HCT116 (cell line): ENCODE data around the gene GNB4. TPM values are rescaled to one million over a fixed set of nuclear protein-coding genes. Genes with fewer than 3 reads are reported as not detected.
A peak's percentile ranks its signal among the peaks of the same experiment; 100 is the strongest.

Source experiments
- ATAC-seq: fragments of 200-7000 bp; cut with Tn5 transposase; 2 replicates; pipeline ENCODE4 v1.9.1; 2020; ENCODE audit warnings: mild to moderate bottlenecking, moderate library complexity
- BruUV-seq: library from RNA; stranded (reverse); fragments of 400-500 nt; replicated peaks from 2 replicates; lab custom pipeline; 2021; lab: Mats Ljungman, UMichigan
- CTCF ChIA-PET: fragments of 300-600 bp; sonication (Branson Sonifier 250); formaldehyde crosslinking; loops from one replicate; lab custom pipeline; 2021; ENCODE audit warnings: antibody characterized with exemption; lab: Charles Lee
- POLR2A ChIA-PET: fragments of 300-600, 350-600 bp; sonication (Branson Sonifier 250); formaldehyde crosslinking; loops from one replicate; lab custom pipeline; 2021; ENCODE audit warnings: antibody characterized with exemption; lab: Charles Lee
- RAD21 ChIA-PET, 2 experiments: fragments of 300-600 bp; sonication (Branson Sonifier 250); formaldehyde crosslinking; loops; one replicate each; lab custom pipeline; 2023; ENCODE audit warnings: low total read pairs in 2 of 2; ENCODE audit not compliant: uncharacterized antibody in 2 of 2, unreplicated experiment in 2 of 2, low non-redundant PET in 1 of 2; lab: Charles Lee
- DNase-seq: peaks from one replicate; pipeline ENCODE4 v3.0.0-alpha.2; 2010; ENCODE audit warnings: low read depth, low spot score
- H2AFZ ChIP-seq: fragments of 200-600 bp; shearing (Covaris generic), sonication (generic); 2 replicates; pipeline ENCODE4 v1.6.1; 2017; ENCODE audit warnings: low read depth, mixed run types, mixed read lengths, antibody characterized with exemption, low read length; ENCODE audit not compliant: poor library complexity, severe bottlenecking
- H3K27ac ChIP-seq: 2 replicates; pipeline ENCODE4 v1.5.1; 2012; ENCODE audit warnings: low read depth, low read length
- H3K27me3 ChIP-seq: fragments of 200-600 bp; sonication (generic); 2 replicates; pipeline ENCODE4 v1.6.1; 2016; ENCODE audit warnings: mixed run types, low read length, mixed read lengths; ENCODE audit not compliant: insufficient read depth
- H3K36me3 ChIP-seq, 2 experiments: fragments of 200-500 bp in 1 of 2; fragments of 200-600 bp in 1 of 2; sonication (Bioruptor generic) in 1 of 2; sonication (generic) in 1 of 2; 2 replicates each; pipeline versions ENCODE4 v1.5.1 to v1.6.1; 2014 to 2016; ENCODE audit warnings: low read length in 2 of 2, inconsistent platforms in 1 of 2, mixed read lengths in 1 of 2, mixed run types in 1 of 2; ENCODE audit not compliant: insufficient read depth in 2 of 2, control insufficient read depth in 1 of 2
- H3K4me1 ChIP-seq, 2 experiments: fragments of 200-600 bp in 1 of 2; sonication (generic) in 1 of 2; 2 replicates each; pipeline versions ENCODE4 v1.5.1 to v1.6.1; 2012 to 2017; ENCODE audit warnings: low read length in 2 of 2, inconsistent platforms in 1 of 2, mild to moderate bottlenecking in 1 of 2, mixed read lengths in 1 of 2, mixed run types in 1 of 2, moderate library complexity in 1 of 2; ENCODE audit not compliant: insufficient read depth in 2 of 2, control insufficient read depth in 1 of 2
- H3K4me2 ChIP-seq: fragments of 200-600 bp; sonication (generic); 2 replicates; pipeline ENCODE4 v1.6.1; 2017; ENCODE audit warnings: mixed run types, low read length, mixed read lengths
- H3K4me3 ChIP-seq, 2 experiments: fragments of 200-600 bp in 1 of 2; sonication (generic) in 1 of 2; replicated peaks in 1 of 2; 2 replicates each; pipeline ENCODE4 v1.5.1; 2011 to 2016; ENCODE audit warnings: low read length in 2 of 2, control low read depth in 1 of 2, low read depth in 1 of 2, mild to moderate bottlenecking in 1 of 2, mixed read lengths in 1 of 2, mixed run types in 1 of 2
- H3K79me2 ChIP-seq: fragments of 200-600 bp; sonication (generic); 2 replicates; pipeline ENCODE4 v1.6.1; 2017; ENCODE audit warnings: mild to moderate bottlenecking, mixed run types, low read length, moderate library complexity, mixed read lengths; ENCODE audit not compliant: insufficient read depth
- H3K9ac ChIP-seq: fragments of 200-600 bp; sonication (generic); 2 replicates; pipeline ENCODE4 v1.6.1; 2016; ENCODE audit warnings: low read length, mixed read lengths
- H3K9me2 ChIP-seq: fragments of 200-600 bp; sonication (generic), shearing (Covaris generic); 2 replicates; pipeline ENCODE4 v1.6.1; 2017; ENCODE audit warnings: mixed run types, mild to moderate bottlenecking, moderate library complexity; ENCODE audit not compliant: insufficient read depth
- H3K9me3 ChIP-seq, 2 experiments: fragments of 200-500 bp in 1 of 2; fragments of 200-600 bp in 1 of 2; sonication (Bioruptor generic) in 1 of 2; sonication (generic) in 1 of 2; 2 replicates each; pipeline ENCODE4 v1.6.1; 2014 to 2017; ENCODE audit warnings: low read length in 2 of 2, mixed read lengths in 2 of 2, inconsistent platforms in 1 of 2, low read depth in 1 of 2, mild to moderate bottlenecking in 1 of 2, mixed run types in 1 of 2, moderate library complexity in 1 of 2; ENCODE audit not compliant: control insufficient read depth in 1 of 2, insufficient read depth in 1 of 2
- H4K20me1 ChIP-seq: fragments of 200-600 bp; sonication (generic), shearing (Covaris generic); 2 replicates; pipeline ENCODE4 v1.6.1; 2017; ENCODE audit warnings: mixed run types, mild to moderate bottlenecking, moderate library complexity; ENCODE audit not compliant: insufficient read depth
- ATF3 ChIP-seq: IDR thresholded peaks from 2 replicates; pipeline ENCODE4 v1.6.1; 2012
- CBX3 ChIP-seq: IDR thresholded peaks from 2 replicates; pipeline ENCODE4 v1.6.1; 2012; ENCODE audit warnings: low read depth
- EGR1 ChIP-seq: IDR thresholded peaks from 2 replicates; pipeline ENCODE4 v1.6.1; 2012; ENCODE audit warnings: low read depth
- ELF1 ChIP-seq: IDR thresholded peaks from 2 replicates; pipeline ENCODE4 v1.6.1; 2012; ENCODE audit warnings: low read depth, borderline replicate concordance
- EZH2 ChIP-seq: fragments of 200-600 bp; sonication (generic); IDR thresholded peaks from 2 replicates; pipeline ENCODE4 v1.6.1; 2017; ENCODE audit warnings: antibody characterized with exemption, mixed run types
- JUND ChIP-seq: IDR thresholded peaks from 2 replicates; pipeline ENCODE4 v1.6.1; 2012
- POLR2A ChIP-seq: IDR thresholded peaks from 2 replicates; pipeline ENCODE4 v1.7.0; 2011; ENCODE audit warnings: borderline replicate concordance; ENCODE audit not compliant: insufficient read depth, insufficient read length; ENCODE audit errors: extremely low read depth
- POLR2AphosphoS5 ChIP-seq: IDR thresholded peaks from 2 replicates; pipeline ENCODE4 v1.6.1; 2011; ENCODE audit warnings: mild to moderate bottlenecking, low read depth, low read length, moderate library complexity
- RAD21 ChIP-seq: IDR thresholded peaks from 2 replicates; pipeline ENCODE4 v1.6.1; 2012; ENCODE audit warnings: low read depth, mild to moderate bottlenecking
- SIN3A ChIP-seq: IDR thresholded peaks from 2 replicates; pipeline ENCODE4 v1.6.1; 2012; ENCODE audit warnings: low read depth
- SP1 ChIP-seq: IDR thresholded peaks from 2 replicates; pipeline ENCODE4 v1.6.1; 2012; ENCODE audit warnings: low read depth
- TCF7L2 ChIP-seq: IDR thresholded peaks from 2 replicates; pipeline ENCODE4 v1.7.0; 2011; ENCODE audit warnings: borderline replicate concordance, inconsistent platforms; ENCODE audit not compliant: insufficient read depth, insufficient read length; ENCODE audit errors: extremely low read depth
- YY1 ChIP-seq: IDR thresholded peaks from 2 replicates; pipeline ENCODE4 v1.6.1; 2011; ENCODE audit warnings: low read length, low read depth, moderate library complexity, mild to moderate bottlenecking; ENCODE audit not compliant: insufficient replicate concordance; ENCODE audit errors: extremely low read depth
- ZBTB33 ChIP-seq: IDR thresholded peaks from 2 replicates; pipeline ENCODE4 v1.6.1; 2011; ENCODE audit warnings: mild to moderate bottlenecking, low read length, moderate library complexity; ENCODE audit not compliant: insufficient replicate concordance; ENCODE audit errors: extremely low read depth
- intact Hi-C: fragments of 100-400 bp; cut with micrococcal nuclease; formaldehyde crosslinking; loops from 2 replicates; pipeline ENCODE4 v1.10.0; 2022
- total RNA-seq: library from RNA; stranded (reverse); gene quantifications from one replicate; pipeline ENCODE4 v1.2.1, GENCODE V29; 2021; ENCODE audit not compliant: unreplicated experiment
- TF ChIP-seq, protein P1 (sequence below): IDR thresholded peaks from 2 replicates; pipeline ENCODE4 v1.6.1; 2012
- TF ChIP-seq, protein P2 (sequence below), 3 experiments: fragments of 200-600 bp in 1 of 3; sonication (generic) in 1 of 3; IDR thresholded peaks in 2 of 3; conservative IDR thresholded peaks in 1 of 3; 2 replicates each; pipeline ENCODE4 v1.5.1; 2012 to 2017; ENCODE audit warnings: low read depth in 2 of 3, low read length in 2 of 3, antibody characterized with exemption in 1 of 3, borderline replicate concordance in 1 of 3, control low read depth in 1 of 3, mild to moderate bottlenecking in 1 of 3, mixed read lengths in 1 of 3, mixed run types in 1 of 3, moderate library complexity in 1 of 3; ENCODE audit not compliant: insufficient read depth in 1 of 3

Gene GNB4
- total RNA-seq, 1 experiment from 2014 or later = 0.10 TPM

DNA sequence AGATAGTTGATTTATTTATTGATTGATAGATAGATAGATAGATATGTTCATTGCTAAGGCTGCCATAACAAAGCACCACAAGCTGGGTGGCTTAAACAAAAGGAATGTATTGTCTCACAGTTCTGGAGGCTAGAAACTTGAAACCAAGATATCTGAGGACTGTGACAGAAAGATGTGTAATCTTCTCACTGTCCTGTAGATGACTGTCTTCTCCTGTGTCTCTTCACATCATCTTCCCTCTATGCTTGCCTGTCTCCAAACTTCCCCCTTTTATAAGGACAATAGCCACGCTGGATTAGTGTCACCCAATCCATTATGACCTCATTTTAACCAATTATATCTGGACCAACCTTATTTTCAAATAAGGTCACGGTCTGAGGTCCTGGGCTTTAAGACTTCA lies 40.9 kb downstream of the GNB4 start:
- H3K79me2 ChIP-seq = no peaks in the 10 kb centered on the region
- no peaks in the 10 kb centered on the region for H3K9me3 ChIP-seq
- peak; percentile 52 for ATAC-seq
- H3K27me3 ChIP-seq = no peaks in the 10 kb centered on the region
- no peak overlapping the region for H3K27ac ChIP-seq
- no peaks in the 10 kb centered on the region for H3K4me1 ChIP-seq
- no peaks in the 10 kb centered on the region for H4K20me1 ChIP-seq
- no peak for TF ChIP-seq YY1
- TF ChIP-seq CBX3 = no peak
- no peak for TF ChIP-seq TCF7L2
- TF ChIP-seq, protein P1, sequence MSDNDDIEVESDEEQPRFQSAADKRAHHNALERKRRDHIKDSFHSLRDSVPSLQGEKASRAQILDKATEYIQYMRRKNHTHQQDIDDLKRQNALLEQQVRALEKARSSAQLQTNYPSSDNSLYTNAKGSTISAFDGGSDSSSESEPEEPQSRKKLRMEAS = no peak
- TF ChIP-seq, protein P2, sequence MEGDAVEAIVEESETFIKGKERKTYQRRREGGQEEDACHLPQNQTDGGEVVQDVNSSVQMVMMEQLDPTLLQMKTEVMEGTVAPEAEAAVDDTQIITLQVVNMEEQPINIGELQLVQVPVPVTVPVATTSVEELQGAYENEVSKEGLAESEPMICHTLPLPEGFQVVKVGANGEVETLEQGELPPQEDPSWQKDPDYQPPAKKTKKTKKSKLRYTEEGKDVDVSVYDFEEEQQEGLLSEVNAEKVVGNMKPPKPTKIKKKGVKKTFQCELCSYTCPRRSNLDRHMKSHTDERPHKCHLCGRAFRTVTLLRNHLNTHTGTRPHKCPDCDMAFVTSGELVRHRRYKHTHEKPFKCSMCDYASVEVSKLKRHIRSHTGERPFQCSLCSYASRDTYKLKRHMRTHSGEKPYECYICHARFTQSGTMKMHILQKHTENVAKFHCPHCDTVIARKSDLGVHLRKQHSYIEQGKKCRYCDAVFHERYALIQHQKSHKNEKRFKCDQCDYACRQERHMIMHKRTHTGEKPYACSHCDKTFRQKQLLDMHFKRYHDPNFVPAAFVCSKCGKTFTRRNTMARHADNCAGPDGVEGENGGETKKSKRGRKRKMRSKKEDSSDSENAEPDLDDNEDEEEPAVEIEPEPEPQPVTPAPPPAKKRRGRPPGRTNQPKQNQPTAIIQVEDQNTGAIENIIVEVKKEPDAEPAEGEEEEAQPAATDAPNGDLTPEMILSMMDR (IDR thresholded peaks at IDR 0.05 in 2 of 3, conservative IDR thresholded peaks at IDR 0.05 in 1 of 3; ENCODE audit: borderline replicate concordance in 1 of 3, insufficient read depth in 1 of 3, low read depth in 2 of 3, low read length in 2 of 3) = 0 out of 6 replicates have a peak, but pooled peaks of 1 of the 3 experiments have one; percentile 10
- TF ChIP-seq SP1 = no peak
- peak; percentile 18; the same call in 1 of the 2 replicates for TF ChIP-seq RAD21
- no peak for TF ChIP-seq EGR1
- TF ChIP-seq JUND = no peak
- no peak overlapping the region for H2AFZ ChIP-seq
- ChIA-PET CTCF (no interaction called here), RAD21 (no interaction called here), POLR2A (no interaction called here)
- no peaks in the 10 kb centered on the region for H3K9me2 ChIP-seq
- no peak overlapping the region for H3K4me2 ChIP-seq
- no peak overlapping the region for H3K4me3 ChIP-seq
- no peak overlapping the region for H3K9ac ChIP-seq
- H3K36me3 ChIP-seq = no peaks in the 10 kb centered on the region
- BruUV-seq = no TSS peak
- DNase-seq = no peak
- intact Hi-C loops = no loop called here

GRCh38 chr3:179404307-179404706 lies 47.0 kb downstream of the GNB4 start:
- H3K27ac ChIP-seq = no peak overlapping the region
- no peak overlapping the region for H3K4me2 ChIP-seq
- no peaks in the 10 kb centered on the region for H3K9me3 ChIP-seq
- no peaks in the 10 kb centered on the region for H4K20me1 ChIP-seq
- no peak overlapping the region for H2AFZ ChIP-seq
- intact Hi-C loops = no loop called here
- H3K4me3 ChIP-seq = no peak overlapping the region
- no peaks in the 10 kb centered on the region for H3K27me3 ChIP-seq
- DNase-seq = no peak
- no peak for ATAC-seq
- POLR2A ChIA-PET = no interaction called here
- H3K36me3 ChIP-seq = no peaks in the 10 kb centered on the region
- BruUV-seq = no TSS peak
- no peak overlapping the region for H3K9ac ChIP-seq
- CTCF ChIA-PET = no interaction called here
- RAD21 ChIA-PET = no interaction called here
- H3K79me2 ChIP-seq = no peaks in the 10 kb centered on the region
- H3K4me1 ChIP-seq = no peaks in the 10 kb centered on the region
- H3K9me2 ChIP-seq = no peaks in the 10 kb centered on the region
- no peak for TF ChIP-seq ATF3
- no peak for TF ChIP-seq POLR2AphosphoS5
- TF ChIP-seq ZBTB33 = no peak
- TF ChIP-seq TCF7L2 = no peak
- TF ChIP-seq POLR2A = no peak
- no peak for TF ChIP-seq JUND
- no peak for TF ChIP-seq RAD21
- no peak for TF ChIP-seq EZH2
- no peak for TF ChIP-seq SIN3A
- no peak for TF ChIP-seq SP1
- TF ChIP-seq ELF1 = no peak
